HG03378 (cell line): ENCODE measurements around the gene ZBTB9.

Source experiments
- ATAC-seq: cut with Tn5 transposase; IDR thresholded peaks from one replicate; pipeline ENCODE4 v1.9.1; 2021; ENCODE audit warnings: mild to moderate bottlenecking, moderate library complexity; ENCODE audit not compliant: unreplicated experiment

Gene ZBTB9, protein sequence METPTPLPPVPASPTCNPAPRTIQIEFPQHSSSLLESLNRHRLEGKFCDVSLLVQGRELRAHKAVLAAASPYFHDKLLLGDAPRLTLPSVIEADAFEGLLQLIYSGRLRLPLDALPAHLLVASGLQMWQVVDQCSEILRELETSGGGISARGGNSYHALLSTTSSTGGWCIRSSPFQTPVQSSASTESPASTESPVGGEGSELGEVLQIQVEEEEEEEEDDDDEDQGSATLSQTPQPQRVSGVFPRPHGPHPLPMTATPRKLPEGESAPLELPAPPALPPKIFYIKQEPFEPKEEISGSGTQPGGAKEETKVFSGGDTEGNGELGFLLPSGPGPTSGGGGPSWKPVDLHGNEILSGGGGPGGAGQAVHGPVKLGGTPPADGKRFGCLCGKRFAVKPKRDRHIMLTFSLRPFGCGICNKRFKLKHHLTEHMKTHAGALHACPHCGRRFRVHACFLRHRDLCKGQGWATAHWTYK

DNA sequence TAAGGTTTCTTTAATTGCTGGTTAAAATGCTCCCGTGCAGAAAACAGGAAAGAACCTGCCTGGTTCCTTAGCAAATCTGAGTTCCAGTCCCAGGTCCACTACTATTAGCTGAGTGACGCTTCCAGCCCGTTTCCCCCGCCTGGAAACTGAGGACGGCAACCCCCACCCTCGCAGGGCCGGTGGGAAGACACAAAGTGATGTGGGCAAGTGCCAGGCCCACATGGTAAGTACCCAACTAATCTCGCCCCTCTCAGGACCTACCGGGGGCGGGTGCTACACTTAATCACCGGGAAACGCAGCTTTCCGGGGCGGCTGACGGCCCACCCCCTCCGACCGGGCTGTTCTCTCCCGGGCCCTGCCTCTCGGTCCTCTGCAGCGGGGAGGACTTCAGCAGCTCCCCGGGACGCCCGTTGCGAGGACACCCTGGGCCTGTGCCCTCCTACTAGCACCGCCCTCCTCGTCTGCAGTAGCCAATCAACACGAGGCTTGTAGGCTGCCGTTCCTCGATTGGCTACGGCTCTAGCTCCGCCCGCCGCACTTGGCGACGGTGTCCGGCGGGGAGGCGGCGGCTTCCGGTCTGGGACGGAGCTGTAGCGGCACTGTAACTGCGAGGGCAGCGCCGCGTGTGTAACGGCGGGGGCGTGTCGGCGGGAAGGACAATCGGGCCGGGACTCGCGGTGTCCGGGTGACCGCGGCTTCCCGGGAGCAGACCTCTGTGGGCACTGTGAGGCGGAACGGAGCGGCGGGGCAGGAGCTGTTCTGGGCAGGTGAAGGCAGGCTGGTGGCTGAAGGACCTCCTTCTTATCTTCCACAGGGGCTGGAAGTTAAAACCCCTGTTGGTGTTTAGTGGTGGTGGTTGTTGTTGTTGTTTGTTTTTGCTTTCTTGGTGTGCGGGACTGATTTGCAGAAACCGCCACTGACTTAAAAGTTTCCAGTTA, at the start of gene ZBTB9:
Gene ZBTB9, plus strand, starts transcription at position 568 of the 938 bp plus-strand sequence. CDS start 525 bp downstream, outside the sequence.
- peak; percentile 91 for ATAC-seq

DNA sequence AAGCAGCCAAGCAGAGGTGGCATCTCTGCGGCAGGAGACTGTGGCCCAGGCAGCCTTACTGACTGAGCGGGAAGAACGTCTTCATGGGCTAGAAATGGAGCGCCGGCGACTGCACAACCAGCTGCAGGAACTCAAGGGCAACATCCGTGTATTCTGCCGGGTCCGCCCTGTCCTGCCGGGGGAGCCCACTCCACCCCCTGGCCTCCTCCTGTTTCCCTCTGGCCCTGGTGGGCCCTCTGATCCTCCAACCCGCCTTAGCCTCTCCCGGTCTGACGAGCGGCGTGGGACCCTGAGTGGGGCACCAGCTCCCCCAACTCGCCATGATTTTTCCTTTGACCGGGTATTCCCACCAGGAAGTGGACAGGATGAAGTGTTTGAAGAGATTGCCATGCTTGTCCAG, 49.5 kb upstream of the ZBTB9 start:
- ATAC-seq, result no peak

DNA sequence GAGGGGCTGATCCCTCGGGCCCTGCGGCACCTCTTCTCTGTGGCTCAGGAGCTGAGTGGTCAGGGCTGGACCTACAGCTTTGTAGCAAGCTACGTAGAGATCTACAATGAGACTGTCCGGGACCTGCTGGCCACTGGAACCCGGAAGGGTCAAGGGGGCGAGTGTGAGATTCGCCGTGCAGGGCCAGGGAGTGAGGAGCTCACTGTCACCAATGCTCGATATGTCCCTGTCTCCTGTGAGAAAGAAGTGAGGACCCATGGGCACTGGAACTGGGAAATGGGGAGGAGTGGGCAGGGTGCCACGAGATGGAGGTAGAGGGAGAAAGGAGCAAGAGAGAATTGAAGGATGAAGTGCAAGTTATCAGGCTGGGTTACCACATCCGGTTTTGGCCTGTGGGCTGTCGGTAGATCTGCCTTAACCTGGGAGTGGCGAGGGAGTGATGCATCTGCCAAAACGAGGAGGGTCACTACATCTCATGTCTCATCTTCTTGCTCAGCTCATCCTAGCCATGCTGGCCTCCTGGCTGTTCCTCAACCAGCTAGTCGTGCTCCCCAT, 48.9 kb upstream of the ZBTB9 start:
- no peak for ATAC-seq

DNA sequence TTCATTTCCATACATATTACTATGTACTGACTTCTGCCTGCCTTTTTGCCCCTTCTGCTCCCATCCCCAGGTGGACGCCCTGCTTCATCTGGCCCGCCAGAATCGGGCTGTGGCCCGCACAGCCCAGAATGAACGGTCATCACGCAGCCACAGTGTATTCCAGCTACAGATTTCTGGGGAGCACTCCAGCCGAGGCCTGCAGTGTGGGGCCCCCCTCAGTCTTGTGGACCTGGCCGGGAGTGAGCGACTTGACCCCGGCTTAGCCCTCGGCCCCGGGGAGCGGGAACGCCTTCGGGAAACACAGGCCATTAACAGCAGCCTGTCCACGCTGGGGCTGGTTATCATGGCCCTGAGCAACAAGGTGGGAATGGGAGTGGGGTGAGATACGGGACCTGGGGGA, 48.2 kb upstream of the ZBTB9 start:
- no peak for ATAC-seq

DNA sequence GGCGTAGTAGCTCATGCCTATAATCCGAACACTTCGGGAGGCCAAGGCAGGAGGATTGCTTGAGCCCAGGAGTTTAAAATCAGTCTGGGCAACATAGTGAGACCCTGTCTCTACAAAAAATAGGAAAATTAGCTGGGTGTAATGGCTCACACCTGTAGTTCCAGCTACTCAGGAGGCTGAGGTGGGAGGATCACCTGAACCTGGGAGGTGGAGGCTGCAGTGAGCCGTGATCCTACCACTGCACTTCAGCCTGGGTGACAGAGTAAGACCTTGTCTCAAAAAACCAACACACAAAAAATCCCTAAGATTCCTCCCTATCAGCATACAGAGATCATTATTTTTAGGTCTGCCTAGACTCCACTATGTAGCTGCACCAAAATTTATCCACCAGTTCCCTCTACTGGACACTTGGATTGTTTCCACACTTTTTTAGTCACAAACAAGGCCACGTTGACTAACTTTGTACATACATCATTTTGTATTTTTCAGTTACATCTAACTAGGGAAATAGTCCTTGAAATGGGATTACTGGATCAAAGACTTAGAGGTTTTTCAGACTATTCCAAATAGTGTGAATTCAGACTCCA, 47.2 kb upstream of the ZBTB9 start:
- ATAC-seq, result no peak

DNA sequence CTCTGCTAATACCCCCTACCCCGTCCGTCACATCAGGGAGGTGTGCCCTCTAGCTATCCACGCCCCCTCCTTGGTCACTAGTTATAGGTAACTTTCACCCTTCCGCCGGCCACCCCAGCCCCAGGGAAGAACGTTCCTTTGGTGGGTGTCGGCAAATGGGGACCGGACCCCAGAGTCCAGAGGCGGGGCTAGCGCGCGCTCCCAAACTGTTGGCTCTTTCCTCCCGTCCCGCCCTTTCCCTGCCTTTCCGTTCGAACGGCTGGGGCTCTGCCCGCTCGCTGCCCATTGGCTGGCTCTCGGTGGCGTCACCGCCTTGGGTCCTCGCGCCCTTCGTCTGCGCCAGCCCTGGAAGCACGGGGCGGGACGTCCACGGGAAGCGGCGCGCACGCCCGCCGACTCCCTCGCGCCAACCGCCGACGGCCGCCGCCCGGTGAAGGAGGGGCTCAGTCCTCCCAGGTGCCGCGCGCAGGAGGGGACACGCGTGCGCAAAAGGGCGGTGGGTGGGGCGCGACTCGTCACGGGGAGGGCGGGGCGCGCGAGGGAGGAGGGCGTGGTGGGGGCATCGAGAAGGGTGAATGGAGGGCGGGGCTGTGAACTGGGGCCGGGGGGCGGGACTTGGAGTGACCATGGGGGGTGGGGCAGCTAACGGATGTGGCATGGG, 44.2 kb upstream of the ZBTB9 start:
- peak; percentile 59 for ATAC-seq

DNA sequence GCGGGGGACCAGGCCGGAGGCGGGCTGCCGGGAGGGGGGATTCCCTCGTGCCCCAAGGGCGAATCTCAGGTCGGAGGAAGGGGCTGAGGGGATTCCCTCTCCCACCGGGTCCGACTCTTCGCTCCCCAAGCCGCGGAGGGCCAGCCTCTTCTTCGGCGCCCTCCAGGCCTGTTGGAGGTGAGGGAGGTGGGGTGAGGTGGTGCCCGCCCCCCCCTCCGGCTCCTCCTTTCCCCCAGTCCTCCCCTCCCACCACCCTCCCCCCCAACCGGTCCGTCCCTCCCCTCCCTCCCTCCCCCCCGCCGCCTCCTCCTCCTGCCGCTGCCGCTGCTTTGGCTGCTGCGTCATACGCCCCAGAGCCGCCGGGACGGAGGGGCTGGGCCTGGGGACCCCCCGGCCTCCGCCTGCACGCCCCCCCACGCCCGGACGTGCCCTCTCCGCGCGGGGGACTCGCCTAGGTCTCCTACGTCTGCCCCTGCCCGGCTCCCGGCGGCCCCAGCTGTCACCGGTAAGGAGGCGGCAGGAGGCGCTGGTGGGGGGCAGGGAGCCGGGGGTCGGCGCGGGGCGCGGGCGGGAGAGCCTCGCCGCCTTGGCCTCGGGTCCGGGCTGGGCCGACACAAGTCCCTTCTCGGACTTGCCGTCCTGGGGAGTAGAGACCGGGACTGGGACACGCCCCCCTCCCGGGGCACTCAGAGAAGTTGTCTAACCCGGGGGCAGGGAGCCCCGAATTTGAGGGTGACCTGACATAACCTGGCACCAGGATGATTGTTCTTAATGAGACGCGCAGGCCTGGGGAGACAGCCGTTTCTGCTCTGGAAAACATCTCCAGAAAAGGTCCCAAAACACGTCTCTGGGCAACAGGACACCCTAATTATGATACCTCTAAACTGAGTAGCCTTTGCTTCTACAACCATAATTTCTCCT, 43.4 kb upstream of the ZBTB9 start, which contains the start of gene PHF1:
Gene PHF1, plus strand, starts transcription at position 304 of the 921 bp plus-strand sequence. CDS start 1,250 bp downstream, outside the sequence.
- ATAC-seq, result peak; percentile 26

DNA sequence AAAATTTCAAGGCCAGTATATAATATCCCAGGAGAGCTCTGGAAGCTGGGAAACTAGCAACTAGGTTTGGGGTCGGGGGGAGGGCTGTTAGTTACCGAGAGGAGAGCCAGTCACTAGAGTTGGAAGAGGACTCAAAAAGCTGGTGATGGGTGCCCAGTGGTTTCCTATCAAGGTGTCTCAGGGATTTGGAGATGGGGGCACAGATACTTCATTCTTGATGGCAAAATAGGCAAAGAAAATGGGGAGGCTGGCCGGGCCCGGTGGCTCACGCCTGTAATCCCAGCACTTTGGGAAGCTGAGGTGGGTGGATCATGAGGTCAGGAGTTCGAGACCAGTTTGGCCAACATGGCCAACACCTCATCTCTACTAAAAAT, 42.8 kb upstream of the ZBTB9 start:
- ATAC-seq, result no peak

DNA sequence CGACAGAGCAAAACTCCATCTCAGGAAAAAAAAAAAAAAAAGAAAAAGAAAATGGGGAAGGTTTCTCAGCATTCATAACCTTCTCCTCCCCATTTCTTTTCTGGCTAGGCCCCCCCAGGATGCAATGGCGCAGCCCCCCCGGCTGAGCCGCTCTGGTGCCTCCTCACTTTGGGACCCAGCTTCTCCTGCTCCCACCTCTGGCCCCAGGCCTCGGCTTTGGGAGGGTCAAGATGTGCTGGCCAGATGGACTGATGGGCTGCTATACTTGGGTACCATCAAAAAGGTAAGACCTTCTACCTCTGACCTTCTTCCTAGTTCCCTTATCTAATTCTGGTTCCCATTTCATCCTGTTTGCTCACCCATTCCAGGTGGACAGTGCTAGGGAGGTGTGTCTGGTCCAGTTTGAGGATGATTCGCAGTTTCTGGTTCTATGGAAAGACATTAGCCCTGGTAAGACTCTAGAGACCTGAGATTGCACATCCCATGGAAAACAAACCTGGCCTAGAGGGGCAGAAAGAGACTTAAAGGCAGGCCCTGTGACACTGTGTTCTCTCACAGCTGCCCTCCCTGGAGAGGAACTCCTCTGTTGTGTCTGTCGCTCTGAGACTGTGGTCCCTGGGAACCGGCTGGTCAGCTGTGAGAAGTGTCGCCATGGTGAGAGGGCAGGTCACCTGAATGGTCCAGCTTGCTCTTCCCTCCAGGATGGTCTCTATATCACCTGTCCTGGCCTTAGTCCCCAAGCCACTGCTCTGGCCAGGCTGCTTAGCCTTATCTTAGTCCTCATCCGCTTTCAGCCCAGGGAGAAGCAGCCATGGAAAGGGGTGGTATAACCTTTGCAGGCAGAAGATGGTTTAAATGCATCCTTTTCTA, 42.0 kb upstream of the ZBTB9 start:
- no peak for ATAC-seq

DNA sequence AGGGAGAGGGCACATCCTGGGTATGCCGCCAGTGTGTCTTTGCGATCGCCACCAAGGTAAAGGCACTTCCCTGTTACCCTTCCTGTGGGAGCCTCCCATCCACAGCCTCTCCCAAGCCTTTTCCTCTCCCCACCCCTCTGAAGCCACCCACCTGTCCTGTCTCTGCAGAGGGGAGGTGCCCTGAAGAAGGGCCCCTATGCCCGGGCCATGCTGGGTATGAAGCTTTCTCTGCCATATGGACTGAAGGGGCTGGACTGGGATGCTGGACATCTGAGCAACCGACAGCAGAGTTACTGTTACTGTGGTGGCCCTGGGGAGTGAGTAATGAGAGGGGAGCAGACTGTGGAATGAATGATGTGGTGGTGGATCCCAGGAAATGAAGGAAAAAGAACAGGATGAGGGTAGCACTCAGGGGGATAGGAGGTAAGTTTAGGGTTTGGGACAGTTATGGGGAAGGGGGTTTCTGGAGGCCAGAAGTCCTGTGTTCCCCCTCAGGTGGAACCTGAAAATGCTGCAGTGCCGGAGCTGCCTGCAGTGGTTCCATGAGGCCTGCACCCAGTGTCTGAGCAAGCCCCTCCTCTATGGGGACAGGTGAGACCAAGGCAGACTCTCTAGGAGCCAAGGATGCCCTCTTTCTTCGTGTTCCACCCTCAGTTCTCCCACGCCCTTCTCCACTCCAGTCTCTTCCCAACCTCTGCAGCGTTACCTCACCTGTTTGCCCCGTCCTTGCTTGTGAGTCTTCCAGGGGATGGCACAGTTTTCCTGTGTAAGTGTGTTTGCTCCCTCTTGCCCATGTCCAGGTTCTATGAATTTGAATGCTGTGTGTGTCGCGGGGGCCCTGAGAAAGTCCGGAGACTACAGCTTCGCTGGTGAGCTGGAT, 40.9 kb upstream of the ZBTB9 start:
- no peak for ATAC-seq

DNA sequence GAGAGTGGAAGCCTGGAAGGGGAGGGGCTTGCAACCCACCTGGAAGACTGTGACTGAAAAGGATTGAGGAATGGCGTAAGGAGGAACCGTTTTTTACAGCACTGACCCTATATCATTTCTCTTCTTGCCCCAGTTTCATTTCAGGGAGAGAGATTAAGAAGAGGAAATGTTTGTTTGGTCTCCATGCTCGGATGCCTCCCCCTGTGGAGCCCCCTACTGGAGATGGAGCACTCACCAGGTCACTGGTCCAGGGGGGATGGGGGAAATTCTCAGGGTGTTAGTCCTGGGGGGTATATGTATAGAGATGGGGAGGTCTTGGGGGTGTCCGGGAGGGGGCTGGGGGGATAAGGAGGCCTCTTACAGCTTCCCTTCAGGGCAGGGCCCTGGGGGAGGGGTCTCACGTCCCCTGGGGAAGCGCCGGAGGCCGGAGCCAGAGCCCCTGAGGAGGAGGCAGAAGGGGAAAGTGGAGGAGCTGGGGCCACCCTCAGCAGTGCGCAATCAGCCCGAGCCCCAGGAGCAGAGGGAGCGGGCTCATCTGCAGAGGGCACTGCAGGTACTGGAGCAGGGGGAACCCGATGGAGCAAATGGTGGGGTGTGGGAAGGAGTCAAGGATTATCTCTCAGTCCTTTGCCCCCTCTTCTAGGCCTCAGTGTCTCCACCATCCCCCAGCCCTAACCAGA, 39.6 kb upstream of the ZBTB9 start:
- ATAC-seq, result no peak

DNA sequence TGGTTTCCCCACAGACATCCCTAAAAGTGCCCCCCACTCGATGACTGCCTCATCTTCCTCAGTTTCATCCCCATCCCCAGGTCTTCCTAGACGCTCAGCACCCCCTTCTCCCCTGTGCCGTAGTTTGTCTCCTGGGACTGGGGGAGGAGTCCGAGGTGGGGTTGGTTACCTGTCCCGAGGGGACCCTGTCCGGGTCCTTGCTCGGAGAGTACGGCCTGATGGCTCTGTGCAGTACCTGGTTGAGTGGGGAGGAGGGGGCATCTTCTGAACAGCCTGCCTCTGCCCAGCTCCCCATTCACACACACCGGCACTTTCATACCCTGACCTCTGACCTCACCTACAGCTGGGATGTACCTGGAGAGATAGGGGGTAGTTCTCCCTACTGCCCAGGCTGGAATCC, 38.5 kb upstream of the ZBTB9 start:
- no peak for ATAC-seq

DNA sequence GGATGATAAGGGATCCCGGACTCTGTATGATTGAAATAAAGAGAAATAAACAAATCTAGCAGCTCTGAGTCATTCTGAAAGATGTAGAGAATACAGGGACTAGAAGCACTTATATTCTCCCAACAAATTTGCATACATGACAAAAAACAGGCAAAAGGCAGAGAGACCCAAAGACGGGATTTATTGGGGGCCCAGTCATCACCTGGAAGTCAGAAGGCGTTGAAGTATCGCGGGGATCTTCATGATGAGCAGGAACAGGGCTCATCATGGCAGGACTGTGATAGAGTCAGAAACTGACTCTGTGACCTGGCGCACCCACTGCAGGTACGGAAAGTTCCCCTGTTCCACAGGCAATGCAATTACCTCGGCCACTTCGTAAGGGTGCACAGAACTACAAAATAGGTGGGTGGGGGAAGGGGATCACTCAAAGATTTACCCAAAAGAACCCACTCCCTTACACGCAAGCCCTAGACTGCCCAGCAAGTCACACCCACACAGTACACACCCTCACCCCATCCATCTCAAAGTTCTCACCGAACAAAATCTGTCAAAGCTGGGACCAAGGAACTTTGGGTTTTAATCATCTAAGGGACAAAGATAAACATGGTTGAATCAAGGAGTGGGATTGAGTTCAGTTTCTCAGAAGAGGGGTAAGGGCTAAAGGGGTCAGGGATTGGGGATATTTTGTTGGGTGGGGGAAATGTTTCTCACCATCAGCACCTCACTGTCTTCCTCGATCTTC, 37.8 kb upstream of the ZBTB9 start:
- no peak for ATAC-seq

DNA sequence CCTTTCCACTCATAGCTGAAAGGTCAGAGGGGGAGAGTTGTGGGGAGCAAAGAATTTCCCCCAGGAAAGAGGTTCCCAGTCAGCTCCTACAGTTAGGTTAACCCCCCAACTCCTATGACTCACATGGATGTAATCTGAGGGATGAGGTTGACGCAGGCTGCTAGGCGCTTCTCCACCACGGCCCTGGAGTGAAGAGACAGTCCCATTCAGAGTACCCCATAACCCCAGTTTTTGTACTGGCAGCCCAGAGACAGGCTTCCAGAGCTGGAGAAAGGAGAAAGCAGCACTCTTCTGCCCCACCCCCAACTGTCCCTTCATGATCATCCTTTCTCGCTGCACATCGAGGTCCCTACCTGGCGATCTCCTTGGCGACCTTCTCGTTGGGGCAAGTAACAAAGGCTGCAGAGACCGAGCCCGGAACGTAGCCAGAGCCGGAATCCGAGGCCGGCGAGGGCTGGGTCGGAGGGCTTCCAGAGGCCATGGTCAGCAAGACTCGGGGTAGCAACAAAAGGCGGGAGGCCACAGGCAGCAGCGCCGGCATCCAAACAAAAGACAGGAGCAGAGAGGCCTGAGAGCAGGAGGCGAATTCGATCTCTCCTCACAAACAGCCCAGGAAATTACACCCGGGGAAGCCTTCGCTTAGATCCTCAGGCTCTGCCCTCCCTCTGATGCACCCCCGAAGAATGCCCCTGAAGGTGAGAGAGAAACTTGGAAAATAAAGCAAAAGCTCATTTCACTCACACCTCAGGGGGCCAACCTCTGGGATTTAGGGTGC, 37.1 kb upstream of the ZBTB9 start:
- ATAC-seq, result no peak

DNA sequence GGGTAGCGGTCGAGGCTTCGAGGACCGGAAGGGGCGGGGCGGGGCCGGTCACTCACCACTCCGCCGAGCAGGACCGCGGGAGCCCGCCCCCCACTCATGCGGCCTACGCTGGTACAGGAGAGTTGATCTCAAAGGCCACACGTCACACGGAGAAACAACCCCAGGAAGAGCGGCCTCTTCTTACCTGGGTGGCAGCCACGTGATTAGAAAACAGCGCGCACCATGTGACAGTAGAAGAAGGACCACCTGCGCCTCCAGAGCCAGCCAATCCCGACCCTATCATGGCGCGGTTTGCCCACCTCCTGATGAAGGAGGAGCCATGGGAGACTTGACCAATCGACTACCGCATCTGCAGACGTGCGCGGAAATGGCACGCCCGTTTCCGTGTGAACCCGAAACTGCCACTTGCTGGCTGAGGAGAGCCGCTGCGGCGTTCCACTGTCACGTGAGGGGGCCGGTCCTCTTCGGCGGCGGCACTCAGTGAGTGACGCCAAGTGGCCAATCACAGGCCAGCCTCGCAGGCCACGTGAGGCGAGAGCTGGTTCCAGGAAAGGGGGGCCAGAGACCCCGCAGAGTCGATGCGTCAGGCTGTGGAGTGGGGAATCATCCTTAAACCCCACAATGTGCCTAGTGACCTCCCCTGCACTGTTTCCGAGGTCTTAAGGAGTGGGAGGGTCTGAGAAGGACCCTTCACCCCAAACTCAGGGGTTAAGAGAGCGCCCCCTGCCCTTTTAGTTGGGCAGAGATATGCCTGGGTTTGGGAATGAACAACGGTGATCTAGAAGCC, 36.3 kb upstream of the ZBTB9 start, which contains the start of gene CUTA:
Gene CUTA, minus strand, starts transcription at position 205 of the 787 bp plus-strand sequence. Its CDS starts 107 bp downstream, at position 98.
- peak; percentile 82 for ATAC-seq
